ENCODE data around the gene SPRR2A. TPM values are rescaled to one million over a fixed set of nuclear protein-coding genes. Genes with fewer than 3 reads are reported as not detected.
"Not testable (repeated sequence)": the region's sequence is repeated elsewhere in the genome, so short reads cannot be mapped to it uniquely, and the experiment has no call there.

SPRR2A gene
- total RNA-seq, 2 donors from 2014 or later, result not detected

DNA sequence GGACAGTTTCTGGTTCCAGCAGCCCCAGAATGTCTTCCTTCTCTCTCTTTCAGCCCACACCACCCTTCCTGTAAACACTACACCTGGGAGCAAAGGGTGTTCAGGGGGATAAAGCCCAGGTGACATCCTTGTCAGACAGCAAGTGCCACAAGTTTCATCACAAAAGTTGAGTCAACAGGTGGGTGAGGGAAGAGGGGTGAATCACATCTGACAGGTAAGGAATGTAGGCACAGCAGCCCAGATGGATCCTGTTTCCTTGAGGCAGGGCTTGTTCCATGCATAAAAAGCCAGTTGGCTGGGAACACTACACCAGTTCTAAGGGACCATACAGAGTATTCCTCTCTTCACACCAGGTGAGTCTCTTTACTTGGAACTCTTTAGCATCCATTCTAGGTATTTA is 26.4 kb downstream of the SPRR2A start, which contains the start of gene SPRR1B:
SPRR1B (plus strand) TSS at position 309 of the 400 bp plus-strand sequence. CDS start 1,143 bp downstream, outside the sequence.
- intact Hi-C loops (cut with DNase I, micrococcal nuclease), result no loop called here
- DNase-seq, result no peak

DNA sequence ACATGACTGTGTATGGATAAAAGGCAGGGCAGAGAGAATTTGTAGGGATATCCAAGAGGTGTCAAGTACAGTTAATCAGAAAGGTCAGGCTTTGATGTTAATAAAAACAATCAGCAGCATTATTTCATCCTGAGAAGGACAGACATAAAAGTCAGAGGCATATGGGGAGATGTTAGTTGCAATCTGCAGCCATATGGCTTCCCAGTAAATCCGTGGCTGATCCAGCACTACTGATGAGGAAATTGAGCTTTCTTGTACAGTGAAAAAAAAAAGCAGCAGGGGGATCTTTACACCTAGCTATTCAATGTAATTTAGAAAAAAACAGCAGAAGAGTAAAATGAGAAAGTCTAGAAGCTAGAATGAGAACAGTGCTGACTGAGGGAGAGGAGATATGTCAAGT is 28.5 kb downstream of the SPRR2A start:
- DNase-seq (no peak), ATAC-seq (no peak)
- intact Hi-C loops (cut with DNase I, micrococcal nuclease), result no loop called here

More for the DNA sequence above, 26.4 kb downstream of the SPRR2A start, which contains the start of gene SPRR1B:
- ATAC-seq, result no peak

DNA sequence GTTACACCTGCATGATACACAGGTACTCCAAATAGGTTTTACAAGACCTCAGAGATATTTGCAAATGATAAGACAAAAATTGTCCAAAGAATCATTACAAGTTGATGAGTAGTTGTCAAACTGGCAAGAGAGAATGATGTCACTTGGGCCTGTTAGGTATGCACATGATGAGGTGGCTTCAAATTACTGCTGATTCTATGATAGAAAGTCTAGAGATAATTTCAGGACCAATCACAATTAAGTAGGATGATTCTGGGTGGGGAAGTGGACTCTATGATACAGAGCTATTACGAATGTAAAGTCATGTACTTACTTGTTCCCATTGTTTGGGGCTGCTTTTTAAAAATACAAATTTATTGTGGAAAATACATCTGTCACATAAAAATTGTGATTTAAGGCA is 31.5 kb downstream of the SPRR2A start:
- DNase-seq (no peak), ATAC-seq (no peak)
- intact Hi-C loops (cut with DNase I, micrococcal nuclease), result no loop called here

DNA sequence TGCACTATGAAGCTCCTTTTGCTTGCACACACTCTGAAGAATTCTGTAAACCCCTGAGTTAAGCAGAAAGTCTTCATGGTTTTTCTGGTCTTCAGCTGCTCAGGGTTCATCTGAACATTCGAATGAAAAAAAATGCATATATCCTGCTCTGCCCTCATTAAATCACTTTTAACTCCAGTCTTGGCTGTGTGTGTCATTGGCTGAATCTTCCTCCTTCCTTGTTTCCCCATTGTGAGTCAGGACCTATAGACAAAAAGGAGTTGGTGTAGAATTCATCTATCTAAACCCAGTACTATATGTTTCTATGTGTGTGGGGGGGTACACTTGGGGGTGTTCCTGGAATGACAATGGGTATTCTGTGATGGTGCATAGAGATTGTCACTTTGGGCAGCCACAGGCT is 32.9 kb downstream of the SPRR2A start:
- ATAC-seq, result no peak
- intact Hi-C loops (cut with DNase I, micrococcal nuclease), result no loop called here
- DNase-seq, result no peak

DNA sequence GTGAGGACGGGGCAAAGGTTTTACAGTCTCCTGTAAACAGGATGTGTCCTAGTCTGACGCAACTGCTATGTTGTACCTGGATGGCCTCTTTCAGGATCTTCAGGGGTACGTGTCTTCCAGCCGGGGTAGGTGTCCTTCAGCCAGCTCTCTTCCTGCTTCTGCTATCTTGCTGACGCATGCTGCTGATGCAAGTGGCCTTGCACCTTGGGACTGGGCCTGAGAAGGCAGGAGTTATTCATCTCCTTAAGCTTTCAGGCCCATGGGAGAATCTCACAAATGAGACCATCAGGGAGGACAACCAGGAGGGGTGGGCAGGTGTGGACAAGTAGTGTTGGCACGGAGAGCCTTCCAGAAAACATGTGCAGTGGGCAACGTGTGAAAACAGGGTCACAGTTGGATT is 34.2 kb downstream of the SPRR2A start:
- intact Hi-C loops (cut with DNase I, micrococcal nuclease), result no loop called here
- ATAC-seq (no peak), DNase-seq (no peak)

DNA sequence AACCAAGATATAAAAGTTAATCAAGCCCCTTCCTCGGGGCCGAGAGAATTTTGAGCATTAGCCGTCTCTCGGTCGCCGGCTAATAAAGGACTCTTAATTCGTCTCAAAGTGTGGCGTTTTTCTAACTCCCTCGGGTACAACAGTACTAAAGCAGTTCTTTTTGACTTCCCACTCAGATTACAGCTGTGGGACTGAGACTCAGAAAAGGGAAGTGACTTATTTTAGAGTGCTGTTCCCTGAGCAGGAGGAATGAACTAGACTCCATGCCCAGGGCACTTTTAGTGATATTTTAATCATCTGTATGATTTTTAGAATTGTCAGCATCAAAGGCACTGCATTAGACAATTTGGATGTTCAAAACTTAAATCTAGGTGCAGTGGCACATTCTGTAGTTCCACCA is 35.0 kb downstream of the SPRR2A start:
- DNase-seq; ATAC-seq; intact Hi-C loops (cut with DNase I, micrococcal nuclease): not testable (repeated sequence)

DNA sequence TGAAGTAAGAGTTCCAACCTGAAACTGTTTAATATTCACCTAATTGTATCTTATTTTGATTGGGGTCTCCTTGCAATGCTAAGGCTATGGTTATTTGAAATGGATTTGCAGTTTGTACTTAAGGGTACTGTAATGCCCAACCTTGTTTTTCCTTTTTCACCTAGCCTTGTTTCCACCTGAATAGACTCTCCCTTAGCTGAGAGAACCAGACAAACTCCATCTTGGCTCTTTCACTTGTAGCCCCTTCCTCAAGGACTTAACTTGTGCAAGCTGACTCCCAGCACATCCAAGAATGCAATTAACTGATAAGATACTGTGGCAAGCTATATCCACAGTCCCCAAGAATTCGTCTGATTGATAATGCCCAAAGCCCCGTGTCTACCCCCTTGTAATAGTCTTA is 35.5 kb downstream of the SPRR2A start:
- DNase-seq; ATAC-seq; intact Hi-C loops (cut with DNase I, micrococcal nuclease): not testable (repeated sequence)

DNA sequence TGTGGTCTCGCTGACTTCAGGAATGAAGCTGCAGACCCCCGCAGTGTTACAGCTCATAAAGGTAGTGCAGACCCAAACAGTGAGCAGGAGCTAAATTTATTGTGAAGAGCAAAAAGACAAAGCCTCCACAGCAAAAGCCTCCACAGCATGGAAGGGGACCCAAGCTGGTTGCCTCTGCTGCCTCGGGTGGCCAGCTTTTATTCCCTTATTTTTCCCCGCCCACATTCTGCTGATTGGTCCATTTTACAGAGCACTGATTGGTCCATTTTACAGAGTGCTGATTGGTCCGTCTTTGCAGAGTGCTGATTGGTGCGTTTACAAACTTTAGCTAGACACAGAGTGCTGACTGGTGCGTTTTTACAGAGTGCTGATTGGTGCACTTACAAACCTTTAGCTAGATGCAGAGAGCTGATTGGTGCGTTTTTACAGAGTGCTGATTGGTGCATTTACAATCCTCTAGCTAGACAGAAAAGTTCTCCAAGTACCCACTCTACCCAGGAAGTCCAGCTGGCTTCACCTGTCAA is 46.0 kb downstream of the SPRR2A start:
- DNase-seq; ATAC-seq; intact Hi-C loops (cut with DNase I, micrococcal nuclease): not testable (repeated sequence)

Other genes with a start within 250 kb of the SPRR2A start
- not detected for gene LCE1B, start 245.5 kb downstream of the SPRR2A start, total RNA-seq
- not detected for gene LCE1A, start 230.0 kb downstream of the SPRR2A start, total RNA-seq
- not detected for gene LCE6A, start 214.7 kb downstream of the SPRR2A start, total RNA-seq
- gene LCE7A, start 197.5 kb downstream of the SPRR2A start, total RNA-seq, result not detected
- not detected for gene SMCP, start 179.2 kb downstream of the SPRR2A start, total RNA-seq
- not detected for gene IVL, start 149.0 kb downstream of the SPRR2A start, total RNA-seq
- gene SPRR5, start 110.3 kb downstream of the SPRR2A start, total RNA-seq, result not detected
- gene SPRR4, start 86.9 kb downstream of the SPRR2A start, total RNA-seq, result not detected
- not detected for gene SPRR1A, start 73.4 kb downstream of the SPRR2A start, total RNA-seq
- not detected for gene SPRR3, start 55.8 kb downstream of the SPRR2A start, total RNA-seq
- not detected for gene SPRR1B, start 26.3 kb downstream of the SPRR2A start, total RNA-seq
- gene SPRR2D, start 16.4 kb downstream of the SPRR2A start, total RNA-seq, result not detected
- not detected for gene SPRR2B, start 14.1 kb upstream of the SPRR2A start, total RNA-seq
- gene SPRR2E, start 37.0 kb upstream of the SPRR2A start, total RNA-seq, result not detected
- gene SPRR2F, start 56.0 kb upstream of the SPRR2A start, total RNA-seq, result not detected
- not detected for gene SPRR2G, start 93.4 kb upstream of the SPRR2A start, total RNA-seq
- not detected for gene LELP1, start 145.9 kb upstream of the SPRR2A start, total RNA-seq
- gene PRR9, start 160.1 kb upstream of the SPRR2A start, total RNA-seq, result not detected
- gene LORICRIN, start 202.2 kb upstream of the SPRR2A start, total RNA-seq, result not detected

All from left colon (tissue), 2 donors.